Measurements from ENCODE around the gene SETD2. TPM values are rescaled to one million over a fixed set of nuclear protein-coding genes. Genes with fewer than 3 reads are reported as not detected.

The SETD2 gene
- total RNA-seq, 2 donors from 2014 or later, result 59.0 to 61.5 TPM

GRCh38 chr3:47128137-47128536 lies 35.8 kb downstream of the SETD2 start:
- Histone ChIP-seq H3K4me1 (ENCODE audit: control insufficient read depth, insufficient read depth, low read length) (no peaks in the 10 kb centered on the region), H3K36me3 (ENCODE audit: control insufficient read depth, insufficient read depth, low read length) (peaks cover 34% of the 10 kb centered on the region), H3K9me3 (ENCODE audit: control insufficient read depth, low read length) (no peaks in the 10 kb centered on the region), H3K9ac (ENCODE audit: extremely low read depth, low read length, poor library complexity, severe bottlenecking) (no peak overlapping the region), H3K4me3 (ENCODE audit: low read length) (no peak overlapping the region), H3K27ac (ENCODE audit: low read depth, low read length) (no peak overlapping the region), H3K27me3 (ENCODE audit: control insufficient read depth, insufficient read depth, low read length, poor library complexity, severe bottlenecking) (no peaks in the 10 kb centered on the region)
- TF ChIP-seq, protein P1, sequence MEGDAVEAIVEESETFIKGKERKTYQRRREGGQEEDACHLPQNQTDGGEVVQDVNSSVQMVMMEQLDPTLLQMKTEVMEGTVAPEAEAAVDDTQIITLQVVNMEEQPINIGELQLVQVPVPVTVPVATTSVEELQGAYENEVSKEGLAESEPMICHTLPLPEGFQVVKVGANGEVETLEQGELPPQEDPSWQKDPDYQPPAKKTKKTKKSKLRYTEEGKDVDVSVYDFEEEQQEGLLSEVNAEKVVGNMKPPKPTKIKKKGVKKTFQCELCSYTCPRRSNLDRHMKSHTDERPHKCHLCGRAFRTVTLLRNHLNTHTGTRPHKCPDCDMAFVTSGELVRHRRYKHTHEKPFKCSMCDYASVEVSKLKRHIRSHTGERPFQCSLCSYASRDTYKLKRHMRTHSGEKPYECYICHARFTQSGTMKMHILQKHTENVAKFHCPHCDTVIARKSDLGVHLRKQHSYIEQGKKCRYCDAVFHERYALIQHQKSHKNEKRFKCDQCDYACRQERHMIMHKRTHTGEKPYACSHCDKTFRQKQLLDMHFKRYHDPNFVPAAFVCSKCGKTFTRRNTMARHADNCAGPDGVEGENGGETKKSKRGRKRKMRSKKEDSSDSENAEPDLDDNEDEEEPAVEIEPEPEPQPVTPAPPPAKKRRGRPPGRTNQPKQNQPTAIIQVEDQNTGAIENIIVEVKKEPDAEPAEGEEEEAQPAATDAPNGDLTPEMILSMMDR (conservative IDR thresholded peaks at IDR 0.05), result no peak
- Mint-ChIP-seq H3K9me3 (peaks cover 4% of the 10 kb centered on the region), H3K27me3 (ENCODE audit: insufficient read depth) (no peaks in the 10 kb centered on the region), H3K27ac (no peak overlapping the region), H3K36me3 (ENCODE audit: low read depth) (peaks cover 29% of the 10 kb centered on the region), H3K4me1 (no peaks in the 10 kb centered on the region), H3K4me3 (no peak overlapping the region)
- DNase-seq, result no peak
- 92 to 97% methylated on average over 3 to 4 of the region's 4 CpGs for WGBS, 2 experiments (ENCODE audit: insufficient coverage in 1 of 2, insufficient read length in 1 of 2)

GRCh38 chr3:47123857-47124256 lies 40.1 kb downstream of the SETD2 start:
- H3K4me1 ChIP-seq (ENCODE audit: control insufficient read depth, insufficient read depth, low read length), result no peaks in the 10 kb centered on the region
- peaks cover 77% of the 10 kb centered on the region for H3K36me3 ChIP-seq (ENCODE audit: control insufficient read depth, insufficient read depth, low read length)
- DNase-seq, result no peak
- H3K36me3 Mint-ChIP-seq (ENCODE audit: low read depth), result peaks cover 67% of the 10 kb centered on the region
- TF ChIP-seq, protein P1 (conservative IDR thresholded peaks at IDR 0.05), result no peak
- H3K27ac Mint-ChIP-seq, result no peak overlapping the region
- H3K9me3 Mint-ChIP-seq, result peaks cover 7% of the 10 kb centered on the region
- H3K9ac ChIP-seq (ENCODE audit: extremely low read depth, low read length, poor library complexity, severe bottlenecking), result no peak overlapping the region
- H3K27me3 Mint-ChIP-seq (ENCODE audit: insufficient read depth), result no peaks in the 10 kb centered on the region
- no peak overlapping the region for H3K27ac ChIP-seq (ENCODE audit: low read depth, low read length)
- H3K4me3 Mint-ChIP-seq, result no peak overlapping the region
- peaks cover 22% of the 10 kb centered on the region for H3K9me3 ChIP-seq (ENCODE audit: control insufficient read depth, low read length)
- no peaks in the 10 kb centered on the region for H3K27me3 ChIP-seq (ENCODE audit: control insufficient read depth, insufficient read depth, low read length, poor library complexity, severe bottlenecking)
- no peaks in the 10 kb centered on the region for H3K4me1 Mint-ChIP-seq
- WGBS, 2 experiments (ENCODE audit: insufficient coverage in 1 of 2, insufficient read length in 1 of 2), result 95 to 100% methylated on average over 1 to 3 of the region's 3 CpGs
- H3K4me3 ChIP-seq (ENCODE audit: low read length), result no peak overlapping the region

- Mint-ChIP-seq H3K27ac (no peak overlapping the region), H3K36me3 (ENCODE audit: low read depth) (peaks cover 69% of the 10 kb centered on the region), H3K27me3 (ENCODE audit: insufficient read depth) (no peaks in the 10 kb centered on the region), H3K4me3 (no peak overlapping the region), H3K4me1 (no peaks in the 10 kb centered on the region), H3K9me3 (peaks cover 4% of the 10 kb centered on the region)
- Histone ChIP-seq H3K36me3 (ENCODE audit: control insufficient read depth, insufficient read depth, low read length) (peaks cover 85% of the 10 kb centered on the region), H3K27ac (ENCODE audit: low read depth, low read length) (no peak overlapping the region), H3K9me3 (ENCODE audit: control insufficient read depth, low read length) (peaks cover 22% of the 10 kb centered on the region), H3K27me3 (ENCODE audit: control insufficient read depth, insufficient read depth, low read length, poor library complexity, severe bottlenecking) (no peaks in the 10 kb centered on the region), H3K4me3 (ENCODE audit: low read length) (no peak overlapping the region), H3K4me1 (ENCODE audit: control insufficient read depth, insufficient read depth, low read length) (no peaks in the 10 kb centered on the region), H3K9ac (ENCODE audit: extremely low read depth, low read length, poor library complexity, severe bottlenecking) (no peak overlapping the region)
- TF ChIP-seq, protein P1 (conservative IDR thresholded peaks at IDR 0.05), result no peak
- WGBS, 2 experiments (ENCODE audit: insufficient coverage in 1 of 2, insufficient read length in 1 of 2), result 93 to 97% methylated on average over 3 of the region's 3 CpGs
- DNase-seq, result no peak
Measured at GRCh38 chr3:47121409-47121808, 42.5 kb downstream of the SETD2 start.

All from endodermal cell (in vitro differentiated cells).